ENCODE results near the gene BCAS3.

- no peak for TF ChIP-seq POLR2A (IDR thresholded peaks at IDR 0.05)
- no peak for TF ChIP-seq EP300 (IDR thresholded peaks at IDR 0.05)
Measured at GRCh38 chr17:61200339-61200715, 522.7 kb downstream of the BCAS3 start.
